H9 (cell line): ENCODE measurements around the gene SLC43A1. TPM values are rescaled to one million over a fixed set of nuclear protein-coding genes. Genes with fewer than 3 reads are reported as not detected.

Experiments used
- DNase-seq: peaks from one replicate; pipeline ENCODE4 v3.0.0-alpha.2; 2017
- H2AFZ ChIP-seq: one replicate; pipeline ENCODE4 v1.6.1; 2013; ENCODE audit warnings: mild to moderate bottlenecking, low read length, control low read depth, moderate library complexity
- H2AK5ac ChIP-seq: 2 replicates; pipeline ENCODE4 v1.6.1; 2013; ENCODE audit warnings: low read length, control low read depth, mixed read lengths; ENCODE audit not compliant: insufficient read length
- H2BK120ac ChIP-seq: one replicate; pipeline ENCODE4 v1.6.1; 2013; ENCODE audit warnings: low read depth, mild to moderate bottlenecking, low read length, control low read depth, inconsistent platforms; ENCODE audit not compliant: poor library complexity, severe bottlenecking
- H2BK12ac ChIP-seq: 2 replicates; pipeline ENCODE4 v1.6.1; 2013; ENCODE audit warnings: low read length, control low read depth, mixed read lengths, low read depth; ENCODE audit not compliant: insufficient read length
- H2BK15ac ChIP-seq: 2 replicates; pipeline ENCODE4 v1.6.1; 2013; ENCODE audit warnings: low read depth, low read length, control low read depth
- H2BK20ac ChIP-seq: one replicate; pipeline ENCODE4 v1.6.1; 2013; ENCODE audit warnings: low read depth, mild to moderate bottlenecking, low read length, control low read depth, inconsistent platforms; ENCODE audit not compliant: poor library complexity, severe bottlenecking
- H2BK5ac ChIP-seq: 2 replicates; pipeline ENCODE4 v1.6.1; 2013; ENCODE audit warnings: low read length, control low read depth, mixed read lengths; ENCODE audit not compliant: insufficient read length
- H3K14ac ChIP-seq: 2 replicates; pipeline ENCODE4 v1.6.1; 2013; ENCODE audit warnings: low read length, control low read depth; ENCODE audit not compliant: insufficient read depth
- H3K18ac ChIP-seq: 2 replicates; pipeline ENCODE4 v1.6.1; 2013; ENCODE audit warnings: low read depth, mild to moderate bottlenecking, mixed read lengths, low read length, control low read depth; ENCODE audit not compliant: insufficient read length
- H3K23ac ChIP-seq: 2 replicates; pipeline ENCODE4 v1.6.1; 2013; ENCODE audit warnings: low read length, control low read depth, mixed read lengths, low read depth; ENCODE audit not compliant: insufficient read length
- H3K23me2 ChIP-seq: 2 replicates; pipeline ENCODE4 v1.6.1; 2013; ENCODE audit warnings: low read depth, mild to moderate bottlenecking, mixed read lengths, low read length, control low read depth; ENCODE audit not compliant: insufficient read length, poor library complexity, severe bottlenecking
- H3K27ac ChIP-seq: 2 replicates; pipeline ENCODE4 v1.5.1; 2013; ENCODE audit warnings: low read length, control low read depth, mixed read lengths, low read depth; ENCODE audit not compliant: insufficient read length
- H3K27me3 ChIP-seq: 2 replicates; pipeline ENCODE4 v1.6.1; 2013; ENCODE audit warnings: low read length, control low read depth, inconsistent platforms; ENCODE audit not compliant: insufficient read depth
- H3K4ac ChIP-seq: 2 replicates; pipeline ENCODE4 v1.6.1; 2013; ENCODE audit warnings: low read depth, mild to moderate bottlenecking, control low read depth, inconsistent platforms, low read length, moderate library complexity
- H3K4me1 ChIP-seq: 2 replicates; pipeline ENCODE4 v1.6.1; 2013; ENCODE audit warnings: low read length, control low read depth, inconsistent platforms; ENCODE audit not compliant: insufficient read depth
- H3K4me2 ChIP-seq: 2 replicates; pipeline ENCODE4 v1.6.1; 2013; ENCODE audit warnings: low read length, control low read depth, mixed read lengths; ENCODE audit not compliant: insufficient read length, insufficient read depth
- H3K56ac ChIP-seq: 2 replicates; pipeline ENCODE4 v1.6.1; 2013; ENCODE audit warnings: low read depth, mild to moderate bottlenecking, mixed read lengths, low read length, control low read depth; ENCODE audit not compliant: insufficient read length
- H3K79me1 ChIP-seq: 2 replicates; pipeline ENCODE4 v1.6.1; 2013; ENCODE audit warnings: low read depth, mild to moderate bottlenecking, moderate library complexity, low read length, control low read depth, inconsistent platforms; ENCODE audit not compliant: insufficient read depth, poor library complexity, severe bottlenecking
- H3K79me2 ChIP-seq: 2 replicates; pipeline ENCODE4 v1.6.1; 2013; ENCODE audit warnings: low read length, control low read depth, inconsistent platforms; ENCODE audit not compliant: insufficient read depth
- H3K9ac ChIP-seq: 2 replicates; pipeline ENCODE4 v1.6.1; 2013; ENCODE audit warnings: low read length, control low read depth, mixed read lengths; ENCODE audit not compliant: insufficient read length; ENCODE audit errors: extremely low read depth
- H3K9me3 ChIP-seq: one replicate; pipeline ENCODE4 v1.6.1; 2013; ENCODE audit warnings: low read depth, low read length, inconsistent platforms; ENCODE audit not compliant: control insufficient read depth
- H3T11ph ChIP-seq: one replicate; pipeline ENCODE4 v1.6.1; 2013; ENCODE audit warnings: mild to moderate bottlenecking, low read length, control low read depth, inconsistent platforms
- H4K20me1 ChIP-seq: one replicate; pipeline ENCODE4 v1.6.1; 2013; ENCODE audit not compliant: control insufficient read depth, insufficient read length, insufficient read depth
- H4K5ac ChIP-seq: 2 replicates; pipeline ENCODE4 v1.6.1; 2013; ENCODE audit warnings: low read depth, mild to moderate bottlenecking, mixed read lengths, low read length, control low read depth; ENCODE audit not compliant: insufficient read length
- H4K8ac ChIP-seq: replicated peaks from 2 replicates; pipeline ENCODE4 v1.6.1; 2013; ENCODE audit warnings: low read length, control low read depth, mixed read lengths, low read depth; ENCODE audit not compliant: insufficient read length
- H4K91ac ChIP-seq: 2 replicates; pipeline ENCODE4 v1.6.1; 2013; ENCODE audit warnings: low read depth, mild to moderate bottlenecking, moderate library complexity, mixed read lengths, low read length, control low read depth; ENCODE audit not compliant: insufficient read length
- H3K27ac Mint-ChIP-seq, 3 experiments: 2 replicates in 2 of 3; 3 replicates in 1 of 3; pipeline ENCODE4 v1.8.0; 2020 to 2021; ENCODE audit warnings: mixed read lengths in 3 of 3, mild to moderate bottlenecking in 1 of 3, moderate library complexity in 1 of 3
- H3K27me3 Mint-ChIP-seq: 2 replicates; pipeline ENCODE4 v1.8.0; 2021; ENCODE audit warnings: low read depth, mild to moderate bottlenecking, moderate library complexity, mixed read lengths
- H3K36me3 Mint-ChIP-seq, 3 experiments: 2 replicates in 2 of 3; 3 replicates in 1 of 3; pipeline ENCODE4 v1.8.0; 2020 to 2021; ENCODE audit warnings: low read depth in 3 of 3, mixed read lengths in 3 of 3; ENCODE audit not compliant: insufficient read depth in 1 of 3
- H3K4me1 Mint-ChIP-seq, 2 experiments: 2 replicates each; pipeline ENCODE4 v1.8.0; 2020; ENCODE audit warnings: mixed read lengths in 2 of 2
- H3K4me3 Mint-ChIP-seq, 2 experiments: 2 replicates in 1 of 2; 3 replicates in 1 of 2; pipeline ENCODE4 v1.8.0; 2020 to 2021; ENCODE audit warnings: mild to moderate bottlenecking in 2 of 2, mixed read lengths in 2 of 2, moderate library complexity in 1 of 2
- H3K9me3 Mint-ChIP-seq, 2 experiments: 2 replicates in 1 of 2; 3 replicates in 1 of 2; pipeline ENCODE4 v1.8.0; 2020; ENCODE audit warnings: mild to moderate bottlenecking in 2 of 2, mixed read lengths in 2 of 2, moderate library complexity in 1 of 2
- CTCF ChIP-seq: fragments of 200-600 bp; sonication (generic); conservative IDR thresholded peaks from 3 replicates; pipeline ENCODE4 v1.8.0; 2021; ENCODE audit warnings: antibody characterized with exemption, mild to moderate bottlenecking
- WGBS: extraction: QIAGEN DNeasy Blood & Tissue Kit; methylation state at CpG from one replicate; pipeline ENCODE4 v1.1.7; 2013; ENCODE audit warnings: missing lambda C conversion rate, low lambda C conversion rate, mixed read lengths; ENCODE audit not compliant: insufficient read length; ENCODE audit errors: extremely low coverage; 5-methylcytosine and 5-hydroxymethylcytosine counted together
- total RNA-seq: library from RNA; stranded (reverse); gene quantifications from 2 replicates; pipeline ENCODE4 v1.2.1, GENCODE V29; 2021

Gene SLC43A1
- total RNA-seq, 1 experiment from 2014 or later = 17.0 TPM

- H3K9me3 ChIP-seq = no peaks in the 10 kb centered on the region
- Mint-ChIP-seq H3K4me3 (no peak overlapping the region), H3K9me3 (no peaks in the 10 kb centered on the region), H3K27me3 (peaks cover 55% of the 10 kb centered on the region), H3K36me3 (peaks cover 0 to 3% (median 0%) of the 10 kb centered on the region in 3 experiments; a peak in 1 of 7 replicates), H3K27ac (no peak overlapping the region), H3K4me1 (peaks cover 29 to 42% of the 10 kb centered on the region in 2 experiments)
- peaks cover 4% of the 10 kb centered on the region; the same call in 1 of the 2 replicates for H3K4me1 ChIP-seq
- no CpG with 5 or more reads among the region's 1 CpG for WGBS
- no peak overlapping the region for H2BK120ac ChIP-seq
- no peaks in the 10 kb centered on the region for H4K20me1 ChIP-seq
- no peak overlapping the region for H2AK5ac ChIP-seq
- H3K23ac ChIP-seq = no peak overlapping the region
- no peak overlapping the region for H3K56ac ChIP-seq
- H3K4ac ChIP-seq = no peak overlapping the region
- H2BK5ac ChIP-seq = no peak overlapping the region
- no peak overlapping the region for H2BK12ac ChIP-seq
- H3K9ac ChIP-seq = no peak overlapping the region
- H2BK15ac ChIP-seq = no peak overlapping the region
- H3T11ph ChIP-seq = no peak overlapping the region
- no peak overlapping the region for H3K4me2 ChIP-seq
- TF ChIP-seq CTCF = no peak
- H4K91ac ChIP-seq = no peak overlapping the region
- H3K27me3 ChIP-seq = no peaks in the 10 kb centered on the region
- no peak for DNase-seq
- H3K18ac ChIP-seq = no peak overlapping the region
- H3K79me2 ChIP-seq = no peaks in the 10 kb centered on the region
- H3K27ac ChIP-seq = no peak overlapping the region
- H3K23me2 ChIP-seq = no peaks in the 10 kb centered on the region
- no peak overlapping the region for H4K5ac ChIP-seq
- H3K14ac ChIP-seq = no peak overlapping the region
- no peak overlapping the region for H2AFZ ChIP-seq
- no peak overlapping the region for H4K8ac ChIP-seq
- no peak overlapping the region for H2BK20ac ChIP-seq
- no peaks in the 10 kb centered on the region for H3K79me1 ChIP-seq
Measured at GRCh38 chr11:57539342-57539741, 23.8 kb upstream of the SLC43A1 start.
